WTC11 (cell line): ENCODE results near the gene ICAM3. TPM values are rescaled to one million over a fixed set of nuclear protein-coding genes. Genes with fewer than 3 reads are reported as not detected.
A peak's percentile ranks its signal among the peaks of the same experiment; 100 is the strongest.

Experiments
- ATAC-seq: fragments of 200-7000 bp; cut with Tn5 transposase; 2 replicates; pipeline ENCODE4 v1.10.0; 2021; ENCODE audit warnings: mild to moderate bottlenecking, moderate library complexity
- CTCF ChIA-PET: fragments of 300-600 bp; sonication (Branson Sonifier 250); formaldehyde crosslinking; loops from one replicate; lab custom pipeline; 2021; ENCODE audit warnings: antibody characterized with exemption; lab: Charles Lee
- POLR2A ChIA-PET: fragments of 350-600 bp; sonication (Branson Sonifier 250); formaldehyde crosslinking; loops from one replicate; lab custom pipeline; 2021; ENCODE audit warnings: antibody characterized with exemption; lab: Charles Lee
- DNase-seq: peaks from one replicate; pipeline ENCODE4 v3.0.0; 2021; ENCODE audit warnings: low spot score
- H3K27ac Mint-ChIP-seq: 2 replicates; pipeline ENCODE4 v1.8.0; 2021; ENCODE audit warnings: mixed read lengths
- H3K27me3 Mint-ChIP-seq: 2 replicates; pipeline ENCODE4 v1.8.0; 2021; ENCODE audit warnings: low read depth, mild to moderate bottlenecking, moderate library complexity, mixed read lengths
- H3K36me3 Mint-ChIP-seq: 2 replicates; pipeline ENCODE4 v1.8.0; 2021; ENCODE audit warnings: mixed read lengths
- H3K4me1 Mint-ChIP-seq: 2 replicates; pipeline ENCODE4 v1.8.0; 2022; ENCODE audit warnings: mixed read lengths
- H3K4me3 Mint-ChIP-seq: 2 replicates; pipeline ENCODE4 v1.8.0; 2021; ENCODE audit warnings: mild to moderate bottlenecking, moderate library complexity, mixed read lengths
- H3K9me3 Mint-ChIP-seq: 2 replicates; pipeline ENCODE4 v1.8.0; 2021; ENCODE audit warnings: mixed read lengths
- ARID4B ChIP-seq: sonication (generic); formaldehyde crosslinking; IDR thresholded peaks from 2 replicates; pipeline ENCODE4 v1.8.0; 2023; ENCODE audit warnings: missing genetic modification reagents, mild to moderate bottlenecking, borderline replicate concordance
- ATF3 ChIP-seq: sonication (generic); formaldehyde crosslinking; conservative IDR thresholded peaks from 2 replicates; pipeline ENCODE4 v1.8.1; 2022; ENCODE audit warnings: mild to moderate bottlenecking, missing genetic modification reagents
- ATF6 ChIP-seq: sonication (generic); formaldehyde crosslinking; IDR thresholded peaks from 2 replicates; pipeline ENCODE4 v1.8.1; 2023; ENCODE audit warnings: mild to moderate bottlenecking, missing genetic modification reagents
- CBFB ChIP-seq: sonication (generic); formaldehyde crosslinking; IDR thresholded peaks from 2 replicates; pipeline ENCODE4 v1.8.1; 2022; ENCODE audit warnings: mild to moderate bottlenecking, low read depth, missing genetic modification reagents
- CDX4 ChIP-seq: fragments of 250-450 bp; sonication (Bioruptor Pico); IDR thresholded peaks from 2 replicates; pipeline ENCODE4 v1.9.0; 2021; ENCODE audit warnings: moderate library complexity, mild to moderate bottlenecking, inconsistent platforms, borderline replicate concordance
- FOXP1 ChIP-seq: sonication (generic); formaldehyde crosslinking; IDR thresholded peaks from 2 replicates; pipeline ENCODE4 v1.8.0; 2022; ENCODE audit warnings: missing genetic modification reagents, mild to moderate bottlenecking, moderate library complexity, borderline replicate concordance
- MLX ChIP-seq: sonication (generic); formaldehyde crosslinking; IDR thresholded peaks from 2 replicates; pipeline ENCODE4 v1.8.1; 2023; ENCODE audit warnings: mild to moderate bottlenecking, missing genetic modification reagents, moderate library complexity
- MYBL2 ChIP-seq: sonication (generic); formaldehyde crosslinking; IDR thresholded peaks from 2 replicates; pipeline ENCODE4 v1.8.1; 2023; ENCODE audit warnings: mild to moderate bottlenecking, moderate library complexity, missing genetic modification reagents
- NFATC4 ChIP-seq: fragments of 250-450 bp; sonication (Bioruptor Pico); IDR thresholded peaks from 2 replicates; pipeline ENCODE4 v1.9.0; 2021; ENCODE audit warnings: mild to moderate bottlenecking
- PREB ChIP-seq: sonication (generic); formaldehyde crosslinking; IDR thresholded peaks from 2 replicates; pipeline ENCODE4 v1.8.1; 2022; ENCODE audit warnings: mild to moderate bottlenecking, missing genetic modification reagents, moderate library complexity, borderline replicate concordance
- ZNF232 ChIP-seq: sonication (generic); formaldehyde crosslinking; IDR thresholded peaks from 2 replicates; pipeline ENCODE4 v1.8.0; 2022; ENCODE audit warnings: mild to moderate bottlenecking, missing genetic modification reagents
- ZNF416 ChIP-seq: fragments of 250-450 bp; sonication (Bioruptor Pico); IDR thresholded peaks from 2 replicates; pipeline ENCODE4 v1.9.0; 2021; ENCODE audit warnings: mild to moderate bottlenecking, inconsistent platforms
- ZNF425 ChIP-seq: fragments of 250-450 bp; sonication (Bioruptor Pico); conservative IDR thresholded peaks from 2 replicates; pipeline ENCODE4 v1.9.0; 2021; ENCODE audit warnings: mild to moderate bottlenecking
- ZNF512 ChIP-seq: sonication (generic); formaldehyde crosslinking; IDR thresholded peaks from 2 replicates; pipeline ENCODE4 v1.8.1; 2022; ENCODE audit warnings: missing genetic modification reagents, borderline replicate concordance
- total RNA-seq: library from RNA; stranded (reverse); gene quantifications from 3 replicates; pipeline ENCODE4 v1.2.3, GENCODE V29; 2021

The ICAM3 gene
- total RNA-seq, 1 experiment from 2014 or later: 18.7 TPM

- TF ChIP-seq ZNF512 (CRISPR knock-in tag) (no peak), MYBL2 (no peak), PREB (CRISPR knock-in tag) (no peak), ZNF232 (CRISPR knock-in tag) (no peak), ZNF416 (peak; percentile 60; the same call in 1 of the 2 replicates), ATF6 (CRISPR knock-in tag) (no peak), ZNF425 (CRISPR knock-in tag) (no peak), NFATC4 (CRISPR knock-in tag) (no peak), MLX (CRISPR knock-in tag) (no peak), ATF3 (no peak), CBFB (CRISPR knock-in tag) (no peak), FOXP1 (0 out of 2 replicates have a peak, but pooled peaks have one; percentile 12), CDX4 (CRISPR knock-in tag) (no peak)
Measured at GRCh38 chr19:10315335-10316214, 23.8 kb downstream of the ICAM3 start, which contains the start of gene FDX2 (continued).

- no peaks in the 10 kb centered on the region for H3K36me3 Mint-ChIP-seq
- no peaks in the 10 kb centered on the region for H3K9me3 Mint-ChIP-seq
- no peak for DNase-seq
- ChIA-PET POLR2A (interaction anchor here (1.2 kb wide), 1 partner anchor 14 kb away, joined by 4 read pairs; no protein-coding TSS in a partner anchor), CTCF (interaction anchor here (1.7 kb wide), 1 partner anchor 50 kb away, joined by 6 read pairs; no protein-coding TSS in a partner anchor)
- H3K27ac Mint-ChIP-seq: no peak within 1 kb of the TSS
- H3K4me3 Mint-ChIP-seq: no peak within 1 kb of the TSS
- no peak for TF ChIP-seq ARID4B
- no peaks in the 10 kb centered on the region for H3K27me3 Mint-ChIP-seq
- ATAC-seq: no peak
- peaks cover 2% of the 10 kb centered on the region for H3K4me1 Mint-ChIP-seq
Measured at GRCh38 chr19:10309423-10309822, 30.0 kb downstream of the ICAM3 start, which contains the start of gene ZGLP1. Gene ZGLP1, minus strand, starts transcription at chr19:10309815.
